HG03521 (cell line): ENCODE results near the gene GFRA1.

Source experiments
- ATAC-seq: cut with Tn5 transposase; IDR thresholded peaks from one replicate; pipeline ENCODE4 v1.9.1; 2021; ENCODE audit warnings: mild to moderate bottlenecking, moderate library complexity; ENCODE audit not compliant: unreplicated experiment

The GFRA1 gene

DNA sequence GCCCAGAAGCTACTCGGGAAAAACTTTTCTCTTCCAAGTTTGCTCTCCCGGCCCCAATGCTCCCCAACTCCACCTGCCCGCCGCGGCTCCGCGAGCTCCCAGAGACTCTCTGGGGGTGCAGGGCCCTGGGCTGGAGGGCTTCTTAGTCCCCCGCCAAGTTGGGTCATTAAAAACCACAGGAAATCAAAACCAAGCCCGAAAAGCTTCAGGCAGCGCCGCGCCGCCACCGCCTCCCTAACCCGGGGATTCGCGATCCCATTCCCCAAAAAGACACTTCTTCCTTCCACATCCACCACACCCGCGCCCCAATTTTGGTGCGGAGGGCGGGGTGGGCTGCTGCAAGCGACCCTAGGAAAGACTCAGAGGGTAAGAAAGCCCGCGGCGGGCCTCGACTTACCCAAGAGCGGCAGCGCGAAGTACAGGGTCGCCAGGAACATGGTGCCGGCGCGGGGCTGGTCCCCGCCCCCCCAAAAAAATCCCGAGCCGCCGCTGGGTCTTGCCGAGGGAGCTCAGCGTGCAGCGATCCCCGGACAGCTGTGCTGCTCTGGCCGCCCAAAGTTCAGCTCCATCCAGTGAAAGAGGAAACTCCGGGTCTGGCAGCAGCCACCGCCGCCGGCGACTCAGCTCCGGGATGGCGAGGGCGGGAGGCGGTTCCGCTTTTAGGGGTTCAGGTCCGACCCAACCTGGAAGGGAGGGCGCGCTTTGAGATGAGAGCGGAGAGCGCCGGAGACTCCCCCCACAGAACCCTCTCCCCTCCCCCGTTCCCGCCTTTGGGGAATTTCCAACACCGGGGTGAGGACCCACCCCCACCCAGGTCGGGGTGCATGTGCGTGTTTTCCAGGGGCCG is 1.2 kb downstream of the GFRA1 start:
- no peak for ATAC-seq

DNA sequence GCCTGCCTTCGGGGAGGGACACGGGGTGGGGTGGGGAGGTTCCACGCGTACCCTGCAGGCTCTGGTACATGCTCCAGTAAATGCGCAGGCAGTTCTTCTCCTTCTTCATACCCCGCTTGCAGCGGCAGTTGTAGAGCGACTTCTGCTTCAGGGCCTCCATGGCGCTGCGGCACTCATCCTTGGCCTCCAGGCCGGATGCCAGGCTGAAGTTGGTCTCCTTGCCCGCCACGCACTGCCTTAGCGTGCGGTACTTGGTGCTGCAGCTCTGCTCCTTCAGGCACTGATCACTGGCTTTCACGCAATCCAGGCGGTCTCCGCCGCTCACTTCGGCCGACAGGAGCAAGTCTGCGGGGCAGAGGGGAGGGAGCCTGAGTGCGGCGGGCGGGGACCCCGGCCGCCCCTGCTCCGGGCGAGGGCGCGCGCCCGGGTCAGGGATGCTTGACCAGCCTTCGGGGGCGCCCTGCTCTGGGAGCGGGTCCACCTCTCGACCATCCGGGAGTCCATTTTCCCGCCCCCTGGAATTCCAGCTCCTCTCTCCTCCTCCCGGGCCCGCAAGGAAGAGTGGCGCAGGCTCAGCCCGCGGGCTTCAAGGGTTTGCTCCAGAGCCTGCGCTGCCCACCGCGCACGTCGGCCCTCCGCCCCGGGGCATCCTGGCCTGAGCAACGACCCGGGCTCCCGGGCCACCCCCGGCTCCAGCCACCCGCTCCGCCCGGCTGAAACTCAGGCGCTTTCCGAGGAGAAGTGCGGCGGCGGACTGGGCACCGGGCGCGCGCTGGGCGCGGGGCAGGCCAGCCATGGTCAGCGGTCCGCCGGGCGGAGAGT is 2.0 kb downstream of the GFRA1 start:
- no peak for ATAC-seq

DNA sequence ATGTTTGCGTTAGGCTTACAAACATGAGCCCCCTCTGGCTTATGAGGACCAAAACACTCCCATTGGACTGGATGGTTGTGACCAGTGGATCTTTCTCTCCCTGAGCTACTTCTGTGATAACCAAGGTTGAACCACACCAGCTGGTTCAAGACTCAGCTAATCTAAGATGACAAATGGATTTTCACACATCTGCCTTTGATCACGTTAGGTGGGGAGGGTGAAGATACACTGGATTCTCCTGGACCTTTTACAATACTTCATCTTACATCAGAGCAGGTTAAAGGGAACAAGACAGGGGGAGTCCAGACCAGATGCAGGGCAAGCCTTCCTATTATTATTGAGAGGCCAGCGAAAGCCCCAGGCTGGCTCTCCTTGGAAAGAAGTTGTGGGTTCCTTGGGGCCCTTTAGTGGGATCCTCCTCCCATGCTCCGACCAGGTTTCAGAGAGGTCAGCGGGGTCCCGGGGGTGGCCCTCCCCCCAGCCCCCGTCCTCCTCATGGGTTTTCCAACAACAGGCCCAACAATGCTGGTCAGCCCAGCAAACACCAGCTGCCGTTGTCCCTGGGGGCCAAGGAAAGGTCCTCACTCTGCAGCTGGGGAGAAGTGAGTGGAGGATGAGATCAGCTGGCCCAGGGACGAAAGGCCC is 2.8 kb downstream of the GFRA1 start:
- no peak for ATAC-seq

DNA sequence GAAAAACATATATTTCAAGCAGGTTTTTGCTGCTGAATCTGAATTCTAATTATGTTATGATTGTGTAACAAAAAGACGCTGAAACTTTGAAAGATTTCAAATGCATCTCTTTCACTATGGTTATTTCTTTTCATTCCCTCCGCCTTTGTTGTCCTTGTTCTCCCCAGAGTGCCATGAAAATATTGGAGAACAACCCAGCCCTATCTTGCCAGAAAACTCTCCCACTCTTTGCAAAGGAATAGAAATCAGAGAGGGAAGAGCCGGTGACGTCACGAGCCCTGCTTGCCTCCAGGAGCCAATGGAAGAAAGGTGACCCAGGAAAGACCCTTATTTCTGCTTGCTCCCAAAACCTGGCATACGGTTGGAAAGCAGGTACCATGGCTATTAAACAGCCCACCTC is 3.4 kb downstream of the GFRA1 start:
- no peak for ATAC-seq

DNA sequence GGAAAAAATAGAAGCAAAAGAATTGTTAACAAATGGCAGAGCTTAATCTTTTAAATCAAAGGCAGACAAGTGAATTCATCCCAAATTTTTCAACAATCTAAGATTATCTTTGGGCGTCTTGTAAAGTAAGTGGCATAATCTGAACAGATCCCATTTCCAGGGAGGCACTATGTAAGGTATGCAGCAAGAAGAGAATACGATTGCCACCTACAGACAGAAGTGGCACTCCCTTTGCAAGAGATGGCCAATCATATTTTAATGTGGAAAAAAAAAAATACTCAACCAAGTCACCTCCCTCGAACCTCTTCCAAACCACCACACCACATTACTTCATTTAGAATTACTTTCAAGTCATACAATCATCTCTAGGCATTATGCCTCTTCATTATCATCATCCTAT is 4.0 kb downstream of the GFRA1 start:
- no peak for ATAC-seq

DNA sequence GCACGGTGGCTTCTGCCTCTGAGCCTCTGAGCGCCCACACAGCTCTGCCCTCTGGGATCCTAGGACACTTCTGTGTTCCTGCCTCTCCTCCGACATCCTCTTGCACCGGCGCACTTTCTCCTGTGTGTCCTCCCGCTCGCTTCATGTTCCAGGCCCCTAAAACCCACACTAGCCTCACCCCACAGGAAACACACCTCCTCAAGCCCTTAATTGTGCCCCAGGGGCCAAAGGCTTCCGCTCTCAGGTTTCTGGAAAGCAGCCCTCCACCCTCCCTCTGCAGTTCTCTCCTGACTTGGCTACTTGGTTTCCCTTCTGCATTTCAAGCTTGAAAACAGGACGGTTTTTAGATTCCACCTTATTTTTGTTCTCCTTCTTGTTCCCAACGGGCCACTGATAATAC is 7.3 kb downstream of the GFRA1 start:
- ATAC-seq, result no peak

DNA sequence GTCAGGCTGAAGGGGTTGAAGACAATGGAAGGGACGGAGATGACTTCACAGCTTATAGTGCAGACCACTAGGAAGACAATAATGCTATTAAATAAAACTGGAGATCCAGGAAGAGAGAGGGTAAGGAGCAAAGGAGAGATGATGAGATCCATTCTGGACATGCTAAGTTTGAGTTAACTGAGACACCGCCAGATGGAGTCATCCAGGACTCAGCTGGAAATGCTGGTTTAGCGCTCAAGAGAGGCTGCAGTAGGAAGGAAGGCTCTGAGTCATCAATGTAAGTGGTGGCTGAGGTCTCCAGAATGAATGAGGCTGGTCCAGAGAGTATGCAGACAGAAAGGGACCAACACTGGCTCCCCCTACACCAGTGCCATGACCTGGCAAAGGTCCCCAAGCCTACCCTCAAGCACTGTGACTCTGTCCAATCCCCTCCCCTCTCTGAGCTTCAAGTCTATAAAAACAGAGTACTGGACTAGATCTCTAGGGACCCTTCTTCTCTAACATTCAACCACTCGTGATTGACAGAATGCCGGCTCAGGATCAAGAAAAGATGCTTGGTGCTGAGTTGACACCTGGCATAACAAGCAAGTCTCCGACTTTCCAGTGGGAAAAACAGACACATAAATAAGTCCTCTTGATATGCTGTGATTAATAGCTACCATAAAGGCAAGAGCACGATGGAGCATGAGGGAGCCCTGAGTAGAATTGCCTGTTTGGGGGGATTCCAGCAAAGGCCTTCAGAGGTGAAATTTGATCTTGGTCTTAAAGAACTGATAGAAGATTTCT is 8.9 kb downstream of the GFRA1 start:
- ATAC-seq, result no peak

DNA sequence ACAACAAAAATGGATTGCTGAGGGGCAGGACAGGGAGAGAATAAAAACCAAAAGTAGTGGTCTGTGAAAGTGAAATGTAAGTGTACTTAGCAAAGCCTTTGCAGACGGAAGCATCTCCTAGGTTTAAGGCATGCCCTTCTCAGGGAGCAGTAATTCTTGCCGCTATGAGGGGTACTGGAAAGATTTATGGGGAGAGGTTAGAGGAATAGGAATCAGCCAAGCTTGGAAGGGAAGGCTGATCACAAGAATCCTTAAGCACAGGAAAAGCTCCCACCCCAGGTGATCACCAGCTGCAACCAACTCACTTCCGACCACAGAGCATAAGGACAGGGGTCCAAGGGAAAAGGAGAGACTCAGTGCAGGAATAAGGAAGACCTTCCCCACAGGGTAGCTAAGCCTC is 10.3 kb downstream of the GFRA1 start:
- ATAC-seq, result no peak

DNA sequence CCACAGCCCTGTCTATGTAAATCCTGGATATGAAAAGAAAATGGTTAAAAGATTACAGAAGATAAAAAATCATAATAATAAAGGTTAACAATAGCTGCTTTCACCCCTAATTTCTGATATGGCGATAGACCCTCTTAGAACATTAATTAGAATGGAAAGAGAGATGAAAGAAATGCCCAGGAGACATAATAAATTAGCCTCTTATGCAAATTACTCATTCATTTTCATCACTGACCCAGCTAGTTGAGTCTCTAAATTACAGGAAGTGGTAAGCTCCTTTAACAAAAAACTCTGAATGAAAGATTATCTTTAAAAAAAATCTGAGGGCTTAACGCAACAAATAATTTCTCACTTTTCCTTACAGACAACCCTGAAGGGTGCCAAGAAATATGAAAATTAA is 12.4 kb downstream of the GFRA1 start:
- no peak for ATAC-seq

DNA sequence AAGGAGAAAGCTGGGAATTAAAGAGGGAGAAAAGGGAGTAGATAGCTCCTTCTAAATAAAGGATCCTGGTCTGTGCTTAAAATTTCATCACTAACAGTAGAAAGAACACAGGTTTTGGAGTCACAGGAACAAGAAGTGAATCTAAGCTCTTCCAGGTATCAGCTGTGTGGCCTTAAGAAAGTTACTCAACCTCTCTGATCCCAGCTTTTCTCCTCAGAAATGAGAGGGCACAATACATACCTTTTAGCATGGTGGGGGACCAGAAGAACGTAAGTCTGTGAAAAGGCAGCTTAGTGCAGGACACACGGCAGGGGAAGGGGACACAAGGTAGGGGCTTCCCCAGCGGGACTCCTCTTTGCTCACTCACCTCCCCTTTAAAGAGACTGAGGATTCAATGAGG is 13.4 kb downstream of the GFRA1 start:
- ATAC-seq, result no peak

DNA sequence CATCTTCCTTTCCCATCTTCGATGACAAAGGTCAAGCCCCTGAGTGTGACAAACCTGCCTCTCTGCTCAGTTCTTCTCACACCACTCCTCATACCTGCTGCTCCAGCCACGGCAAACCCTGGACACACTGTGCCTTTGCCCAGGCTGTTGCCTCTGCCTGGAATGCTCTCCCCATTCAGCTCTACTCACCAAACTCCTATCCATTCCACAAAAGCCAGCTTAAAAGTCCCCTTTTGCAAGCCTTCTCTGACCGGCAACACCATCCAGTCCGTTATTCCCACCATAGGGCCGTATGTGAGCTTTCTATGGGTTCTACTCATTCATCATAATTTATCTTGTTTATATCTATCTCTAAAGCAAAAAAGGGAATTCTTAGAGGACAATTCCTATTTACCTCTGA is 15.2 kb downstream of the GFRA1 start:
- no peak for ATAC-seq

DNA sequence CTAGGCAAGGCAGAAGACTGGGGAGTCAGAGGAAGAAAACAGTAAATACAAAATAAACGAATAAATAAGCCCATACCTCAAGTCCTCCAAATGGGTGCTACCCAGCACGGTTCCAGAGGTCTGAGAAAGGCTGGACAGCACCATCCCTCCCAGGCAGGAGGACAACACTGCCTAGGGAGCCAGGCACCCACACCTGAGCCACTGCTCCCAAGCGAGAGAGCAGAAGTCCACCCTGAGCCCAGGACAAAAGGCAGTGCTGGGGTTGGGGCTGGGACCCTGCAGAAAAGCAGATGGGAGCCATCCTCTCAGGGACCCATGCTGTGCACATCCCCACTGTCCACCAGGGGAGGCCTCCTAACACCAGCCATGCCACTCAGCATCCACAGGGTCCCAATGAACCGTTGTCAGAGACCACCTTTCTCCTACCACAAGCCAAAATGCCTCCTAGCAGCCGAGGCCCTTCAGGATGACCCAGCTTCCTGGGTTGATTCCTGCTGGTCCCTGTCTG is 16.2 kb downstream of the GFRA1 start:
- no peak for ATAC-seq

DNA sequence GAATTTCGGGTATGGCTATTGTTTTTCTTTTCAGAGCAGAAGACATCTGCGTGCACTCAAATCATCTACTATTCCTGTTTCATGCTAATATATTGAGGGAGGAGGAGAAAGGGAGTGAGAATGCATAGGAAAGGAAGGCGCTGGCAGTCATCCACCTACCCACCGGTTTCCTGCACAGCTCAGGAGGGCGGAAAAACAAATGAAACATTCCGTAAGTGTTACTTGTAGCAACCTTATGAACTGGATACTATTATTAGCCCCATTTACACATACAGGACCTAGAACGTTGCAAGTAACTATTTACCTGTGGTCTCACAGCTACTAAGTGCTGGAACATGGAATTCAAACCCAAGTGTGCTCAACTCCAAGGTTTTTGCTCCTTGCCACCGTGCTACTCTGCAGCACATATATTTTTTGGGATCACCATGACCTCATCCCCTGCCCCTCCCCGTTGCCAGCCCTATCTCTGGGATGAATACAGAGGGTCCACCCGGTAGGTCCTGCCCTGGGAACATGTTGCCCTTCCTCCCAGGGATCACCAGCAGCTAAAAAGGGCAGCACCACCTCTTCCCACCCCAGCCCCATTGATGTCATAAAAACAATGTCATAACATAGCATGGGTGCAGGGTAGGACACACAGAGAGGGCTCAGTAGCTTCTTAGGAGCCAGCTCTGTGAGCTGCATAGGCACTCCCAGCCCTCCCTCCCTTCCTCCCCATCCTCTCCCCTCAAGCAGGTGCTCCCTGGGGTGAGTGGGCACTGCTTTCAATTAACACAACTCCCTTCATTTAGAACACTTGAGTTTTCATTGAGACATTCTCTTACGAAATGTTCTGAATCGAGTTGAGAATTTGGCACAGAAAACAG is 16.9 kb downstream of the GFRA1 start:
- ATAC-seq, result no peak

DNA sequence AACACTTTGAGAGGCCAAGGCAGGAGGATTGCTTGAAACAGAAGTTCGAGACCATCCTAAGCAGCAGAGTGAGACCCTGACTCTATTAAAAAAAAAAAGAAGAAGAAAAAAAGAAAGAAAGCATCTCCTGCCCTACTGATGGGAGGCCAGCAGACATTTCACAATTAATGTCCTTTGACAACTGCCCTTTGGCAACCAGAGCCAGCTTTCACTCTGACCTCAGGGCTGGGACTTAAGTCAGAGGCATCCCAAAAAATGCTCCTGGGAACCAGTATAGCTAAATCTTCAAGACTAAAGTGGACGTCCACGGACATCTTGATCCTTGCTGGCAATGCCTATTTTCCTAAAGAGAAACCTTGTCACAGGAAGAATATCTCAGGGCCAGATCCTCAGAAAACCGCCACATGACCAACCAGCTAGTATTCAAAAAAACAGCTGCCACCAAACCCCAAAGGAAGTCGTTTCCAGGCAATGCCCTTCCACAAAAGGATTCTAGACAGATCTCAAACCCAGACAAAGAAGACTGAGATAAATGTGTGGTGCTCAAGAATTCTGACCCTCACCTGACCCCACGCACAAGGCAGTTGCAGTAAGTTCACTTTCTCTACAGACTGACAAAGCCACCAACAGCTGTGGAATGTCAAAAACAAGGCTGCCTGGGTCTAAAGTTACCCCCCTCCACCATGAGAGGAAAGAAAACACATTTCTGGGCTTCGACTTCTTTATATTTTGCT is 18.4 kb downstream of the GFRA1 start:
- ATAC-seq, result no peak

DNA sequence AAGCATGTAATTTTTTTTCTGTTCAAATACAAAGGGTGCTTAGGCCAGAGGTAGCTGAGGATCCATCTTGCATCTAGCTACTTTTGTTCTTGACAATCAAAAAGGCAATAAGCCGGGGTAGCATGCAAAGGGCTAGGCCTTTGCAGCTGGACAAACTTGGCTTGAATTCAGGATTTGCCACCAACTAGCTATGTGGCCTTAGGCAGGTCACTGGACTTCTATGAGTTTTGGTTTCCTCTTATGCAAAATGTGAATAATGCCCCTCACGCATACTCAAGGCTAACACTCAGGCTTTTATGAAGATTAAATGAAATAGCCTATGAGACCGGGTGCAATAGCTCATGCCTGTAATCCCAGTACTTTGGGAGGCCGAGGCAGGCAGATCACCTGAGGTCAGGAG is 19.3 kb downstream of the GFRA1 start:
- no peak for ATAC-seq

DNA sequence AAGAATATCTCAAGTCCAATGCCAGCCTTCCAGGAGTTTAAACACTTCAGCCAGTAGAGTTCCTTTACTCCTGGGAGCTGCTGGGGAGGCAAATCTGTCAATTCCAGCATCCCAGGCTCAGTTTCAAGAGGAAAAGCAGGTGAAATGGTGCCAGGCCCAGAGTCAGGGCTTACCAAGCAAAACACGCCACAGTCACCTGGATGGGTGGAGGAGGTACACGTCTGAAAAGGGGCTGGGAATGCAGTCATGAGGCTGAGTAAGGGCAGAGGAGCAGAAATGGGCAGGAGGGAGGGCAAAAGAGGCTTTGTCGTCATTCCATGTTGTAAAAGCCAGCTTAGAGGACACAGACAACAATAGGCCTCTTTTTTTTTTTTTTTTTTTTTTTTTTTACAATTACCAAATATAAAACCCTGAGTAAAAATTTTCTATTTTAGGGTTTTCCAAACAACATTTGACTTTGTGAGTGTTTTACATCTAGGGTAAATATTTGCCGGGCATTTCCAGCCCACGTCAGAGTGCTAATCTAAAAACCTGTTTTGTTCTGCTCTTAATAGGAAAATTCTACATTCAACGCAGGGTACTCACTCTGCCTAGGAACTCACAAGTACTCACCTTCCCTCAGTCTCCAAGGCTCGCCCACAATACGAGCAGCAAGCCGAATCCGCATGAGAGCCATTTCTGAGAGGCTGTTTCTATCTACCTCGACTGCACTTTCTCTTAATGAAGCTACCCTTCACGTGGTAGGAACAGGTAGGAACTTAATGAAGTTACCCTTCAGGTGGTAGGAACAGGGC is 21.2 kb downstream of the GFRA1 start:
- no peak for ATAC-seq

DNA sequence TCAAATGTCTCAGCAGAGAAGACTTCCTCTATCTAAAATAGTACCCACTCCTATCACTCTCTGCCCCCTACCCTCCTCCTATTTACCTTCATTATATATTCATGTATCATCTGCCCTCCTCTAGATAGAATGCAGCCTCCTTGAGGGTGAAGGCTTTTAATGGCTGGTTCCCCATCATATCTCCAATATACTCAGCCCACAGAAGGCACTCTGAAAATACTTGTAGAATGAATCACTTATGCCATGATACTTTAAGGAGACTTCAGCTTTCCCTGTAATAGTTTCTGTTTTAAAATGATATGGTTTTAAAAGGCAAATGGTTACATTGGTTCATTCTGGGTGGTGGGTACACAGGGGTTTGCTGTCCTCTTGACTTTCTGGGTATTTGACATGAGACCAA is 25.3 kb downstream of the GFRA1 start:
- ATAC-seq, result no peak

DNA sequence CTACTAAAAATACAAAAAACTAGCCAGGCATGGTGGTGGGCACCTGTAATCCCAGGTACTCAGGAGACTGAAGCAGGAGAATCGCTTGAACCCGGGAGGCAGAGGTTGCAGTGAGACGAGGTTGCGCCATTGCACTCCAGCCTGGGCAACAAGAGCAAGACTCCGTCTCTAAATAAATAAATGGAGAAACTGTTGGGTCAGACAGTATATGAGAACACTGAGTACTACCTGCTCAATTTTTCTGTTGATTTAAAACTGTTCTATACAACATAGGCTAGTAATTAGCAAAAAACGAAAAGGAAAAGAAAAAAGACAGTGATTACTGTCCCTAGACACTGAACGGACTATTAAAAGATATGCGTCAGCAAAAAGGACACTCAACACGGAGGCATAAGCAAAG is 26.7 kb downstream of the GFRA1 start:
- ATAC-seq, result no peak
